ENCODE results near the gene CACNA2D3. TPM values are rescaled to one million over a fixed set of nuclear protein-coding genes. Genes with fewer than 3 reads are reported as not detected.

Gene CACNA2D3
- total RNA-seq, 1 donor from 2014 or later, result 0.70 TPM

DNA sequence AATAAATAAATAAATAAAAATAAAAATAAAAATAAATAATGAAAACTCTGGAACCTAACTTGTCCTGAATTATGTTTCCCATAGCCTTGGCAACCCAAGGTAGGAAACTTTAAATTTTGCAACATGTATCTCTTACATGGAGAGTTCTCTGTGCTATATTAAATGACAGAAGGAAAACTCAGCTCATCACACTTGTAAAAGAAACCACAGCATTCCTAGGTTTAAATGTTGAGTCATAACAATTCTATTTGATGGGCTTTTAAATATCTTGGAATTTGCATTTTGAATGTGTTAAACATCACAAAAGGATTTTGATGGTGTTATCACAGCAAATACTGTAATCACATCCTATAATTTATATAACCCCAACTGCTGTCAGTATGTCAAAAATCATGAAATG lies 661.3 kb downstream of the CACNA2D3 start:
- no peak overlapping the region for H3K4me2 ChIP-seq (ENCODE audit: low read length)
- H2AFZ ChIP-seq (ENCODE audit: low read depth, low read length), result no peak overlapping the region
- TF ChIP-seq EZH2 (IDR thresholded peaks at IDR 0.05; ENCODE audit: insufficient read depth, low read length), result no peak
- TF ChIP-seq, protein P1, sequence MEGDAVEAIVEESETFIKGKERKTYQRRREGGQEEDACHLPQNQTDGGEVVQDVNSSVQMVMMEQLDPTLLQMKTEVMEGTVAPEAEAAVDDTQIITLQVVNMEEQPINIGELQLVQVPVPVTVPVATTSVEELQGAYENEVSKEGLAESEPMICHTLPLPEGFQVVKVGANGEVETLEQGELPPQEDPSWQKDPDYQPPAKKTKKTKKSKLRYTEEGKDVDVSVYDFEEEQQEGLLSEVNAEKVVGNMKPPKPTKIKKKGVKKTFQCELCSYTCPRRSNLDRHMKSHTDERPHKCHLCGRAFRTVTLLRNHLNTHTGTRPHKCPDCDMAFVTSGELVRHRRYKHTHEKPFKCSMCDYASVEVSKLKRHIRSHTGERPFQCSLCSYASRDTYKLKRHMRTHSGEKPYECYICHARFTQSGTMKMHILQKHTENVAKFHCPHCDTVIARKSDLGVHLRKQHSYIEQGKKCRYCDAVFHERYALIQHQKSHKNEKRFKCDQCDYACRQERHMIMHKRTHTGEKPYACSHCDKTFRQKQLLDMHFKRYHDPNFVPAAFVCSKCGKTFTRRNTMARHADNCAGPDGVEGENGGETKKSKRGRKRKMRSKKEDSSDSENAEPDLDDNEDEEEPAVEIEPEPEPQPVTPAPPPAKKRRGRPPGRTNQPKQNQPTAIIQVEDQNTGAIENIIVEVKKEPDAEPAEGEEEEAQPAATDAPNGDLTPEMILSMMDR (IDR thresholded peaks at IDR 0.05; ENCODE audit: insufficient read depth, low read depth, low read length), result no peak
- H3K4me3 ChIP-seq (ENCODE audit: insufficient read depth, low read depth, low read length), result no peak overlapping the region
- H3K27me3 Mint-ChIP-seq (ENCODE audit: low read depth, unreplicated experiment), result peaks cover 4% of the 10 kb centered on the region
- FAIRE-seq (peak; percentile 67), DNase-seq (ENCODE audit: low read depth) (peak; percentile 62)
- no peaks in the 10 kb centered on the region for H3K36me3 ChIP-seq (ENCODE audit: insufficient read depth, low read length)
- peaks cover 3% of the 10 kb centered on the region for H3K27me3 ChIP-seq (ENCODE audit: insufficient read depth, low read length)
- no peak overlapping the region for H3K27ac ChIP-seq (ENCODE audit: low read depth, low read length)
- no peaks in the 10 kb centered on the region for H3K79me2 ChIP-seq (ENCODE audit: insufficient read depth, low read length)
- peaks cover 4% of the 10 kb centered on the region for H3K4me1 Mint-ChIP-seq (ENCODE audit: low read depth, unreplicated experiment)
- H3K9me3 ChIP-seq (ENCODE audit: insufficient read depth, low read depth, low read length), result no peaks in the 10 kb centered on the region
- no peak overlapping the region for H3K4me3 Mint-ChIP-seq (ENCODE audit: unreplicated experiment)
- H3K9ac ChIP-seq (ENCODE audit: low read length), result no peak overlapping the region
- no peaks in the 10 kb centered on the region for H3K4me1 ChIP-seq (ENCODE audit: insufficient read depth, low read length)
- H3K9me3 Mint-ChIP-seq (ENCODE audit: unreplicated experiment), result peaks cover 4% of the 10 kb centered on the region
- H3K27ac Mint-ChIP-seq (ENCODE audit: unreplicated experiment), result no peak overlapping the region
- H3K36me3 Mint-ChIP-seq (ENCODE audit: low read depth, unreplicated experiment), result no peaks in the 10 kb centered on the region
- no peaks in the 10 kb centered on the region for H4K20me1 ChIP-seq (ENCODE audit: insufficient read depth, low read length)

DNA sequence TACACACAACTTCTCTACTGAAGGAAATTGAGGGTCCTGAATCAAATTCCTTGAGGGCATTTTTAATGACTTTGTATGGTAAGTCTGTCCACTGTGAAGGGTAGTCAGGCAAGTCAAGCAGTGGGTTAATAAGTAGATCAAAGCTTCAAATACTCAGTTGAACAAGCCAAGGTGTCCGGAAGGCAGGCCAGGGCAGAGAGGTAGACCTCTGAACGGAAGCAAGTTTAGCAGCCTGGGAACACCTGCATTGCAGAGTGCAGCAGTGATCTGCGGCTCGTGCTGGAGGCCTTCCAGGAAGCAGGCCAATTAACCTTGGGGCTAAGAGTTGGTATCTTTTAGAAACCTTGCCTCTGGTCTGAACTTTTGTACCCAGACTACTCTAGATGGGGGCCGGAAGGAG lies 661.7 kb downstream of the CACNA2D3 start:
- Mint-ChIP-seq H3K36me3 (ENCODE audit: low read depth, unreplicated experiment) (no peaks in the 10 kb centered on the region), H3K4me3 (ENCODE audit: unreplicated experiment) (no peak overlapping the region), H3K4me1 (ENCODE audit: low read depth, unreplicated experiment) (peaks cover 4% of the 10 kb centered on the region), H3K27ac (ENCODE audit: unreplicated experiment) (no peak overlapping the region), H3K27me3 (ENCODE audit: low read depth, unreplicated experiment) (peaks cover 4% of the 10 kb centered on the region), H3K9me3 (ENCODE audit: unreplicated experiment) (peaks cover 4% of the 10 kb centered on the region)
- Histone ChIP-seq H3K36me3 (ENCODE audit: insufficient read depth, low read length) (no peaks in the 10 kb centered on the region), H3K9ac (ENCODE audit: low read length) (no peak overlapping the region), H3K27me3 (ENCODE audit: insufficient read depth, low read length) (peaks cover 3% of the 10 kb centered on the region), H3K4me2 (ENCODE audit: low read length) (no peak overlapping the region), H3K9me3 (ENCODE audit: insufficient read depth, low read depth, low read length) (no peaks in the 10 kb centered on the region), H3K4me1 (ENCODE audit: insufficient read depth, low read length) (no peaks in the 10 kb centered on the region), H3K27ac (ENCODE audit: low read depth, low read length) (no peak overlapping the region), H3K79me2 (ENCODE audit: insufficient read depth, low read length) (no peaks in the 10 kb centered on the region), H4K20me1 (ENCODE audit: insufficient read depth, low read length) (no peaks in the 10 kb centered on the region), H3K4me3 (ENCODE audit: insufficient read depth, low read depth, low read length) (no peak overlapping the region), H2AFZ (ENCODE audit: low read depth, low read length) (no peak overlapping the region)
- DNase-seq (ENCODE audit: low read depth), result no peak
- TF ChIP-seq, protein P1 (IDR thresholded peaks at IDR 0.05; ENCODE audit: insufficient read depth, low read depth, low read length), result no peak
- TF ChIP-seq EZH2 (IDR thresholded peaks at IDR 0.05; ENCODE audit: insufficient read depth, low read length), result no peak
- FAIRE-seq, result no peak

DNA sequence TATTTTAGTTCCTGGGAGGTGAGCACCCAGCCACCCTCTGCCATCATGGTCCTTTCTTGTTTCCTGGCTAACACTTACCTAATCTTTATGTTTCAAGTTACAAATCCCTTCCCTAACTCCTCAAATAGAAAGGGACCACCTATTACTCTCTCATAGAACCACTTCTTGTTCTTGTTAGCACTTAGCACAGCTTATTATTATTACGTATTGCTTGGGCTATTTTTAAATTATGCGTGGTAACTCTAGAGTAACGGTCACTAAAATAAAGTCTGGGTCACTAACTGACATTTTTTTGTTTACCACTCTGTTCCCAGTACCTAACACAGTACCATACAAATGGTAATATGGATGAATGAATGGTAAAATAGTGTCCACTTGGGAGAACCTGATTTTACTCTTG lies 663.6 kb downstream of the CACNA2D3 start:
- H3K27ac ChIP-seq (ENCODE audit: low read depth, low read length), result no peak overlapping the region
- FAIRE-seq (no peak), DNase-seq (ENCODE audit: low read depth) (no peak)
- Mint-ChIP-seq H3K4me3 (ENCODE audit: unreplicated experiment) (no peak overlapping the region), H3K36me3 (ENCODE audit: low read depth, unreplicated experiment) (no peaks in the 10 kb centered on the region), H3K9me3 (ENCODE audit: unreplicated experiment) (peaks cover 4% of the 10 kb centered on the region), H3K27ac (ENCODE audit: unreplicated experiment) (no peak overlapping the region), H3K4me1 (ENCODE audit: low read depth, unreplicated experiment) (peaks cover 4% of the 10 kb centered on the region), H3K27me3 (ENCODE audit: low read depth, unreplicated experiment) (no peaks in the 10 kb centered on the region)
- no peak overlapping the region for H3K4me3 ChIP-seq (ENCODE audit: insufficient read depth, low read depth, low read length)
- no peak overlapping the region for H3K4me2 ChIP-seq (ENCODE audit: low read length)
- no peaks in the 10 kb centered on the region for H3K4me1 ChIP-seq (ENCODE audit: insufficient read depth, low read length)
- no peak overlapping the region for H2AFZ ChIP-seq (ENCODE audit: low read depth, low read length)
- no peaks in the 10 kb centered on the region for H3K9me3 ChIP-seq (ENCODE audit: insufficient read depth, low read depth, low read length)
- no peak for TF ChIP-seq EZH2 (IDR thresholded peaks at IDR 0.05; ENCODE audit: insufficient read depth, low read length)
- TF ChIP-seq, protein P1 (IDR thresholded peaks at IDR 0.05; ENCODE audit: insufficient read depth, low read depth, low read length), result no peak
- peaks cover 3% of the 10 kb centered on the region for H3K27me3 ChIP-seq (ENCODE audit: insufficient read depth, low read length)
- no peaks in the 10 kb centered on the region for H3K36me3 ChIP-seq (ENCODE audit: insufficient read depth, low read length)
- no peaks in the 10 kb centered on the region for H4K20me1 ChIP-seq (ENCODE audit: insufficient read depth, low read length)
- H3K9ac ChIP-seq (ENCODE audit: low read length), result no peak overlapping the region
- H3K79me2 ChIP-seq (ENCODE audit: insufficient read depth, low read length), result no peaks in the 10 kb centered on the region
